Epithelial cell of esophagus (primary cell): ENCODE measurements around the gene CAPN14.

Experiments used
- DNase-seq: peaks from one replicate; pipeline ENCODE4 v3.0.0; 2010; ENCODE audit warnings: low read depth
- H3K4me3 ChIP-seq: 2 replicates; pipeline ENCODE4 v1.5.1; 2011; ENCODE audit warnings: mild to moderate bottlenecking, low read length, control low read depth
- TF ChIP-seq, protein P1 (sequence below): IDR thresholded peaks from 2 replicates; pipeline ENCODE4 v1.5.1; 2011; ENCODE audit warnings: low read depth, mild to moderate bottlenecking, low read length, control low read depth, inconsistent platforms; ENCODE audit not compliant: insufficient read depth; ENCODE audit errors: missing control alignments

The CAPN14 gene

DNA sequence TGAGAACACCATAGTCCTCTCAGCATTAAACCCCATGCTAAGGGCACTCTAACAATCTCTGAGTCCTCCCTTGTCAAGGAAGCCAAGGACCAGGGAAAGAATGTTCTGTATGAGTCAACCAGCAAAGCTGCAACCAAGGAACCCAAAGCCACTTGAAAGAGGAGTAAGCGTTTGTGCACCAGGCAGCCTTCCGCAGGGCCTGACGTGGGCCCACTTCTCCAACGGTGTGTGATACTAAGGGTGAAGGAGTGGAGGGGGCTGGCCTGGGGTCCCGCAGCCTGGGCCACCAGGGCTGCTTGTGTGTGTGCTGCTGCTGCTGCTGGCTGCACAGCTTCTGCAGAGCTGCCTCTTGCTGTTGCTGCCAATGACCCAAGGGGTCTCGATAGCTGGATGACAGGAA lies 49.0 kb downstream of the CAPN14 start:
- H3K4me3 ChIP-seq: no peak overlapping the region
- TF ChIP-seq, protein P1, sequence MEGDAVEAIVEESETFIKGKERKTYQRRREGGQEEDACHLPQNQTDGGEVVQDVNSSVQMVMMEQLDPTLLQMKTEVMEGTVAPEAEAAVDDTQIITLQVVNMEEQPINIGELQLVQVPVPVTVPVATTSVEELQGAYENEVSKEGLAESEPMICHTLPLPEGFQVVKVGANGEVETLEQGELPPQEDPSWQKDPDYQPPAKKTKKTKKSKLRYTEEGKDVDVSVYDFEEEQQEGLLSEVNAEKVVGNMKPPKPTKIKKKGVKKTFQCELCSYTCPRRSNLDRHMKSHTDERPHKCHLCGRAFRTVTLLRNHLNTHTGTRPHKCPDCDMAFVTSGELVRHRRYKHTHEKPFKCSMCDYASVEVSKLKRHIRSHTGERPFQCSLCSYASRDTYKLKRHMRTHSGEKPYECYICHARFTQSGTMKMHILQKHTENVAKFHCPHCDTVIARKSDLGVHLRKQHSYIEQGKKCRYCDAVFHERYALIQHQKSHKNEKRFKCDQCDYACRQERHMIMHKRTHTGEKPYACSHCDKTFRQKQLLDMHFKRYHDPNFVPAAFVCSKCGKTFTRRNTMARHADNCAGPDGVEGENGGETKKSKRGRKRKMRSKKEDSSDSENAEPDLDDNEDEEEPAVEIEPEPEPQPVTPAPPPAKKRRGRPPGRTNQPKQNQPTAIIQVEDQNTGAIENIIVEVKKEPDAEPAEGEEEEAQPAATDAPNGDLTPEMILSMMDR: no peak
- peak; percentile 14 for DNase-seq

DNA sequence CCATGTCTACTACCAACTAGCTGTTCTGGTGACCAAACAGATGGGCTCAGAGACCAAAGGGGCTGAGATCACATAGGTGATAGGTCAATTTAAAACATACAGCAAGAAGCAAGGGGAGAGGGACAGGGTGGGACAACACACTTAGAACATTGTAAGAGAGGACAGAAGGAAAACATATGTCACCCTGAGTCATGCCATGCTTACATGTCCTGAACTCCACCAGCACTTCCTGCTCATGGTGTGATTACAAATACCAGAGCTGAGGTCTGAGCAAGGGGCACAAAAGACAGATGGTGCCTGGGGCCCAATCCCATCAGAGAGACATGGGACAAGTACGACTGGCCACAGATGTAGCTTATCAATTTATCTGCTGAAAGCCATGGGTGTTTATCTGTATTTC lies 50.4 kb downstream of the CAPN14 start:
- H3K4me3 ChIP-seq: no peak overlapping the region
- peak; percentile 36 for DNase-seq
- TF ChIP-seq, protein P1: no peak

DNA sequence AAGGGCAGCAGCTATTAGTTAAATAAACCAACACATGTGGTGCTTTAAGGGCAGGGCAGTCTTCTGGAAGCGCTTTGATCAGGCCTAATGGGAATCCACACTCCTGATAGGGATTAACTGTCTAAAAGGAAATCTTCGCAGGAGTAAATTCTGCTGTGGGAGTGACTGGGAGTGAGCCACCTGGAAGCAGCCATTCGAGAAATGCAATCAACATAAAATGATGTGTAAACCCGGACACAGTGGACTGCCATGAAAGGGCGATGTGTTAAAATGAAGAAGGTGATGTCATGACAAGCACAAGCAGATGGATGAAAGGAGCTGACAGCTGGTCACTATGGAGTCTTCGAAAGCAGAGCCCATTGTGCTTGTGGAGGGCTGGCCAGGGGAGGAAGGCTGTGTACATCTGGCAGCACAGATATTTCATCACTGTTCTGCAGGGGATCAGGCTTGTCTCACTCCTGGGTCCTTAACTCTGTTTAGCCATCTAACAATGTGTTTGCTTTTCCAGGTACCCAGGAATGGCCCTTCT lies 54.2 kb downstream of the CAPN14 start:
- DNase-seq: no peak
- TF ChIP-seq, protein P1: no peak
- H3K4me3 ChIP-seq: no peak overlapping the region

DNA sequence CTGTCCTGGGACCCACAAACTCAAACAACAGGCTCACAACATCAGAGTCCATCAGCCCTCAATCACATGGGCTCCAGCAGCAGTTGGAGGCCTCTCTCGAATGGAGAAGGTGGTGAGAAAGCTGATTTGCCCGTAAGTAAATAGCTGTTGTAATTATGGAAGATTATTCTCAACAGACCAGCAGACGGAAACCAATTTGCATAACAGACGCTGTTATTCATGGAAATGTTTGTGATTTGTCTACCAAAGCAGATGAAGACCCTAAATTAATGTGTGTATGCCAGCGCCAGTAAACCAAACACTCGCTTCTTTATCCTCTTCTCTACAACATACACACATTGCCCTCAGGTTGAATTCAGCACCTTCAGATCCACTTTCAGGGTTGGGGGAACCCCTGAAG lies 55.7 kb downstream of the CAPN14 start:
- no peak overlapping the region for H3K4me3 ChIP-seq
- TF ChIP-seq, protein P1: no peak
- no peak for DNase-seq

DNA sequence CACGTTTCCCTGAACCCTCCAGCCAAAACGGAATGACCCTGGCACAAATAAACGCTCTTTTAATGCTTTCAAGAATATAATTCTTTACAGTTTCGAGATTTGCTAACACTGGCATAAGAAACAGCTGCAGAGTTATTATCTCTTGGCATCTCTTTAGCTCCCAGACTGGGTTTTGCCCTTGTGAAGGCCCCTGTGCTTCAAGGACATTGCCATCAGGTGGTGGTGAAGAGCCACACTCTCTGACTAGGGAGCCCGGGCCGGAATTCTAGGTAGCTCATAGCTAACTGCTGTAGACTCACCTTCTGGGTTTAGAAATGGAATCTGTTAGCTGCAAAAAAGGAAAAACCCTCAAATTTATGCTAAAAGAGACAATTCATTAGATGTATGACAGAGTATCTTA lies 65.8 kb downstream of the CAPN14 start:
- TF ChIP-seq, protein P1: peak; percentile 33
- no peak overlapping the region for H3K4me3 ChIP-seq
- peak; percentile 11 for DNase-seq

DNA sequence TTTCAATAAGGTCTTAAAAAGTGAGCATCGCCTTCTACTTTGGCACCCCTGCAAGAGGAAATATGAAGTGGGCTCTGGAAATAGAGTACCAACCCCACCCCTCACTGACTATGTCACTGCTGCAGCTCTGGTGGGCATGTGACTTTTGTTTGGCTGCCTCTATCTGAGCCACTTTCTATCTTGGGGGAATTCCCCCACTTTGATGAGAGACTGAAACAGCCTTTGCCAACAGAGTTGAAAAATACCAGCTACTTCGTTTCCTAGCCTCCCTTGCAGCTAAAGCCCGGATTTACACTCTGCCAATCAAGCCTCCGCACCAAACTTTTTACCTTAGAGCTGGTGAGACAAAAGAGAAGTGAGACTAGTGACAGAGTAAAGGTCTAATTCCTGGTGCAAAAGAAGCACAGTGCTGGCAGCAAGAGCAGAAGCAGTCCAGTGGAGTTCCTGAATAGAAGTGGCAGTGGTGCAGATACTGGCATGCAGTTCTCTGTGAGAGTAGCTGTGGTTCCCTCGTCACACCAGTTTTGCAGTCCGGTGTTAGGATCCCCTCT lies 67.1 kb downstream of the CAPN14 start:
- no peak for DNase-seq
- TF ChIP-seq, protein P1: no peak
- H3K4me3 ChIP-seq: no peak overlapping the region

DNA sequence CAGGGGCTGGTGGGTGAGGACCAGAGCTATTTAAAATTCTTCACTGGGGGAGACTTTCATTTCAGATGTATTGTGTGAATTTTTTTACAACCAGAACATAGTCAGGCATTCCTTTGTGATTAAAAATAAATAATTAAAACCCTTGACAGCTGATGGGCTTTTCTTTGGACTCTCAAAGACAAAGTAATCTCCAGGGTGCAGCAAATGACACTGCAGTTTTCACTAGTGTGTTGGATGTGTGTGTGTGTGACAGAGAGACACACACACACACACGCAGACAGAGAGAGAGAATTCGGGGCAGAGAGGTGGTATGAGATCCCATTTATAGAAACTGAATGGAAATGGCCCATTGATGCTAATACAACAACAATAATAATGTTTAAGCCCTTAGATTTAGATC lies 68.8 kb downstream of the CAPN14 start:
- DNase-seq: no peak
- TF ChIP-seq, protein P1: no peak
- no peak overlapping the region for H3K4me3 ChIP-seq
